GM21825 (cell line): ENCODE results near the gene ALKBH4.

Source experiments
- ATAC-seq: cut with Tn5 transposase; IDR thresholded peaks from one replicate; pipeline ENCODE4 v1.9.1; 2021; ENCODE audit warnings: mild to moderate bottlenecking, moderate library complexity; ENCODE audit not compliant: unreplicated experiment

Gene ALKBH4

DNA sequence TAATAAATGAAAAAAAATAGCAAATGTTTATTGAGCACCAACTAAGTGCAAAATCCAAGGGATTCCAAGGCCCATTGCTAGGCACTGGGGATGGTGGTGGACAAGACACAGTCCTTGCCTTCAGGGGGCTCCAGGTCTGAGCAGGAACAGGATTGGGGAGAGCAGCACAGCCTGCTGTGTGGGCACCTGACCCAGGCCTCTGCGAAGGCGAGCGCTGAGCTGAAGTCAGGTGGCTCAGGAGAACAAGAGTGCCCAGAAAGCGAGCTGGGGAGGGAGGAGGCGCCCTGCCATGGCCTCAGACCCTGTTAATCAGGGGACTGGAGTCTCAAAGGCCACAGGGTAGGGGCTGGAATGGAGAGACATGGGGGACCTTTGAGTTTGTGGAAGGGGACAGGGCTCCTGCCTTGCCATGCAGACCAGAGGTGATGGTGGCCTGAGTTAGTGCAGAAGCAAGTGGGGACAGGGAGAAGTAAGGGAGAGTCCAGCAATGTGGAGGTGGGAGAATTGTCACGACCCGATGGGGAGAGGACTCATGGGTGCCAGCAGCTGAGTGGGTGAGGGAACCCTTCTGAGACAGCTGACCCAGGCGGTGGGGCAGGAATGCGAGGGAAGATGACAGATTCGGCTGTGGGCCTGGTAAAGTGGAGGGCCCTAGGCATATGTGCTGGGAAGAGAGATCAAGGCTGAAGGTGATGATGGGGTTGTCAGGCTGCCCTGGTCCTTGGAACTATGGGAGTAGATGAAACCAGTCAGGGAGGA lies 35.3 kb downstream of the ALKBH4 start:
- ATAC-seq, result no peak

GRCh38 chr7:102427019-102427405 lies 37.7 kb downstream of the ALKBH4 start:
- ATAC-seq, result no peak

DNA sequence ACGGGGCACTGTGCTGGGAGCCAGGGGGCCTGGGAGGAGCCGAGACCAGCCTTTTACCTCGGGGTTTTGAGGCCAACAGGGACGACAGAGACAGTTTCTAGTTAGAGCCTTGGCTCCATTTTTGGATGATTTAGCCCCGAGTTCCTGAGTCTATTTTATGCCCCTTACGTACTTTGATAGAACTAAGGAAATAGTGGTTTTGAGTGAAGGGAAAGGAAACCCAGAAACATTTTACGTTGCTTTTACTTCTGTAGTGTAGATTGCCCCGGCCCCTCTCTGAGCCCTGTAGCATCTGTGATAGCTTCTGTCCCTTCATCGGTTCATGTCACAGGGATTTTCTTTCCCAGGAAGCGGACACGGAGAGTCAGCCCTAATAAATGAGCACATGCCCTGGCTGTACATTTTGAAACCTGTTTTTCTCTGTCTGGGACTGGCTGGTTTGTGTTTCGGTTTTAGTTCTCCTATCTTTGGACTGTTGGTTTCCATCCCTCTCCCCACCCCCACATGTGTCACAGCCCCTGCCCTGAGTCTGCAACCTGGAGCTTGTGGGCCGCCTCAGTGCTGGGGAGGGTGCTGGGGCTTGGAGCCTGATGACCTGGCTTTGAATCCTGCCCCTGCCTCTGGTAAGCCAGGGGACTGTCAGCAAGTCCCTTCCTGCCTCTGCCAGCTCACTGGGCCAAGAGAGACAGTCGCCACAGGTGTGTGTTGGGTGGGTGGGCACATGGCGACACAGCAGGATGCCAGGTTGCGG lies 38.2 kb downstream of the ALKBH4 start:
- peak; percentile 55 for ATAC-seq

- peak; percentile 60 for ATAC-seq
These were observed 38.9 kb downstream of the ALKBH4 start for GRCh38 chr7:102425639-102426267.

- no peak for ATAC-seq
These were observed 39.9 kb downstream of the ALKBH4 start for GRCh38 chr7:102424787-102425218.

DNA sequence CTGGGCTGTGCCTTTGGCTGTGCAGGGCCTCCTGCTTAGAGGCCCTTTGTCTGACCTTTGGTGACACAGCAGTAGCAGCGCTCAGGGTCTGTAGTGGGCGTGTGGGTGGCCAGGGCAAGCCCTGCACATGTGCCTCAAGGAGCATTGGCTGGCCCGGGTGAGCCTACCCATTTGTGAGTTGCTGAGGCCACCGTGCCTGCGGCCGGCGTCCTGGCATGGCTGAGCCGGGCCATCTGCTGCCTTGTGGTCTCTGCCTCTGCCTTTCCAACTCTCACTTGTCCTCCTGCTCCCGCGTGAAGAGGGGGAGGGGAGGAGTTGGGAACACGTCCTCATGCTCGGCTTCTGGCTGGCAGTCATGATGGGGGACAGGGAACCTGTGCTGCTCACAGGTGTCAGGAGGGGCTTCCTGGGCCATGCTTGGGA lies 40.5 kb downstream of the ALKBH4 start:
- ATAC-seq, result no peak

DNA sequence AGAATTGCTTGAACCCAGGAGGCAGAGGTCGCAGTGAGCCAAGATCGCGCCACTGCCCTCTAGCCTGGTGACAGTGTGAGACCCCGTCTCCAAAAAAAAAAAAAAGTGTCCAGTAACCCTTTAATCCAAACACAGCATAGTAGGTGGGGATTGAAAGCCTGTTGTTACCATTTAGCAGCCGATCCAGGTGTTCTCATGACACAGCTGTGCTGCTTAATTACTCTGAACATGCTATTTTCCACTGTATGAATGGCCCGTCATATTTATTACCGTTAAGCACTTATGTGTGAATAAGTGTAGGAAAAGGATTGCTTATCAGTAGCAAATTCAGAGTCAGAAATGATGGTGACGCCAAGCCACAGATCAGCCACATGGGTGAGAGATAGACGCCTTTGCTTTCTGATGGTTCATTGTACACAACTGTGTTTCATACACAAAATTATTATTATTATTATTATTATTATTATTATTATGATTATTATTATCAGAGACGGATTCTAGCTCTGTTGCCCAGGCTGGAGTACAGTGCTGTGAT lies 42.9 kb downstream of the ALKBH4 start:
- ATAC-seq, result no peak

GRCh38 chr7:102418592-102418991 lies 46.1 kb downstream of the ALKBH4 start:
- no peak for ATAC-seq

DNA sequence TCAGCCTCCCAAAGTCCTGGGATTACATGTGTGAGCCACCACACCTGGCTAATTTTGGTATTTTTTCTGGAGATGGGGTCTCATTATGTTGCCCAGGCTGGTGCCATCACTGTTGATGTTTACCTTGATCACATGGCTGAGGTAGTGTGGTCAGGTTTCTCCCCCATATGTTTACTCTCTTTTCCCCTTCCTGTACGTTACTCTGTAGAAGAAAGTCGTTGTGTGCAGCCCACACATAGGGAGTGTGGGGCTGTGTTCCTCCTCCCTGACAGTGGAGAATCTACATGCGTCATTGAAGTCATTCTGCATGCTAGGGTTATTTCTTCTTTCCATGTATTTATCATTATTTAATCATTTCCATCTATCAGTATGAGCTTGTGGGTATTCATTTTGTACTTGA lies 47.6 kb downstream of the ALKBH4 start:
- ATAC-seq, result no peak

DNA sequence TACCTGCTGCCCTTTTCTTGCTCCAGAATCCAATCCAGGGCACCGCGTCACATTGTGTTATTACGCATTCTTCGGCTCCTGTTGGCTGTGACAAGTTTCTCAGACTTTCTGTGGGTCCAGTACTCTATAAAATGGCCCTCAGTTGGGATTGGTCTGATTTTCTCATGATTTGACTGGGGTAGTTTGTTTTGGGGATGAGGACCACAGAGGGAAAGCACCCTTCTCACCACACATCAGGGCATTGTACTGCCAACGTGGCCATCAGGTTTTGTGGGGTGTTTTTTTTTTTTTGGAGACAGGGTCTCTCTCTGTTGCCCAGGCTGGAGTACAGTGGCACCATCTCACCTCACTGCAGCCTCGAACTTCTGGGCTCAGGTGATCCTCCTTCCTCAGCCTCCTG lies 48.3 kb downstream of the ALKBH4 start:
- ATAC-seq, result no peak

- ATAC-seq, result peak; percentile 52
These were observed 48.9 kb downstream of the ALKBH4 start for GRCh38 chr7:102415685-102416225.

- ATAC-seq, result no peak
These were observed 51.1 kb downstream of the ALKBH4 start for GRCh38 chr7:102413611-102414010.

DNA sequence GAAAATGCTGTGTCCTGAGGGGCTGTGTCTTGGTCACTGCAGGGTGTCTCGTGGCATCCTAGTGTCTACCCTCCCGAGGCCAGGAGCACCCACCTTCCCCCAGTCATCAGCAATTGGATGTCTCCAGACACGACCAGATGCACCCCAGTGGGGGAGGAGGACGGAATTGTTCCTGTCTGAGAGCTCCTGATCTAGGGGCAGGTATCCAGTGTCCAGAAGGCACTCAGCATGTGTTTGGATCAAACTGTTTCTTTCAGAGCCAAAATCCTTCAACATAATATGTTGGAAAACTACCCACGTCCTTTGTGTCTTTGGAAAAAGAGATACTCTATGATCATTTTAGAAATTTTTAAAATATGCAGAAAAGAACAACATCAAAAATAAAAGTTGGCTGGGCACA lies 51.6 kb downstream of the ALKBH4 start:
- no peak for ATAC-seq

DNA sequence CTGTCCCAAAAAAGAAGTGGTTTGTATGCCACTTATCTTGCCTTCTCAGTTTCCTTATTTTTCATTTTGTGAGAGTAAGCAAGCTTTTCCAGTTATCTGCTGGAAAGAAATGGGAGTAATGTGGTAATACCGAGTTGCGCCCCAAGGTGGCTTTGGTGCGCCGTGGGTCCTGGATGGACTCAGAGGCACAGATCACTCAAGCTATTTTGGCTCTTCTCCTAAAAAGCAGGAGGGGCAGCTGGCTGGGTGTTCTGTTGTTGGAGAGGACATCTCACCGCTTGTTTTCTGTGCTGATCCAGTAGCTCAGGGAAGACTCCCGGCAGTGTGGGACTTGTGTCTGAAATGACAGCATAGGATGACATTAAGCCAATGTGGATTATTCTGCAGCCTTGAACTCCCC lies 52.1 kb downstream of the ALKBH4 start:
- ATAC-seq, result no peak

GRCh38 chr7:102410918-102411317 lies 53.7 kb downstream of the ALKBH4 start:
- no peak for ATAC-seq

DNA sequence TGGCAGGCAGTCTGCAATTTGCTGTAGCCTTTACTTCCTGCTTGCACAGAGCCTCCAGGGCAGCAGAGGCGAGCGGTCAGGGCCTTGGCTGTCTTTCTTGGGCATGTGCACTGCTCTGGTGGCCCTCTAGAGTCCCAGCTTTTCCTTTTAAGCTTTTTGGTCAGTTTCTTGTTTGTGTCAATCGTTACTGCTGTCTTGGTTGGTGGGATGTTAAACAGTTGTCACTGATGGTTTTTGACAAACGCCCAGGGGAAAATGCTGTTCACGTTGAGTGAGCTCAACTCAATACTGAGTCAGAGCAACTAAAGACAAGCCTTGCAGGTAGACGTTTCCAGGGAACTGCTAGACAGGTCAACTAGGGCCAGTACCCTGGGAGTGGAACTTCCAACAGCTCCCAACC lies 54.5 kb downstream of the ALKBH4 start:
- ATAC-seq, result no peak

GRCh38 chr7:102409340-102409739 lies 55.3 kb downstream of the ALKBH4 start:
- no peak for ATAC-seq

GRCh38 chr7:102408530-102408929 lies 56.1 kb downstream of the ALKBH4 start:
- ATAC-seq, result peak; percentile 54

DNA sequence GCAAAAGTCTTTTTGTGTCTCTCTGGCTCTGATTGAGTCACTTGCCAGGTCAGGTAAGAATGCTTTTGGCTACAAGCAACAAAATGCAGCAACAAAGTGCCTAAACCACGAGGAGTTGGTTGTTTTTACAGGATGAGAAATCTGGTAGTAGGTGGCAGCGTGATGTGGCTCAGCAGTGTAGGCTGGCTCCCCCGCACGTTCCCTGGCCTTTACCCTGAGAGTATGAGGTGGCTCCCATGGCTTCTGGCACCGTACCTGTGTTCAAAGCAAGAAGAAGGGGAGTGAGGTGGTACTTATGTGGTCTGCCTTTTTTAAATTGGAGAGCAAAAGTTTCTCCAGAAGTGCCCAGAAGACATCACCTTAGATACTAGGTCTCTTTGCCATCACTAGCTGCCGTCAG lies 56.8 kb downstream of the ALKBH4 start:
- no peak for ATAC-seq
